Panc1 (cell line): Measurements from ENCODE around the gene ZFHX2. TPM values are rescaled to one million over a fixed set of nuclear protein-coding genes. Genes with fewer than 3 reads are reported as not detected.

Experiments used
- total RNA-seq: library from RNA; stranded (reverse); gene quantifications from one replicate; pipeline ENCODE4 v1.2.1, GENCODE V29; 2021; ENCODE audit not compliant: unreplicated experiment

The ZFHX2 gene
- total RNA-seq, 1 experiment from 2014 or later: 2.4 TPM

Other genes with a start within 250 kb of the ZFHX2 start
- 8.8 TPM for gene PPP1R3E, start 248.9 kb downstream of the ZFHX2 start, total RNA-seq
- gene BCL2L2, start 244.9 kb downstream of the ZFHX2 start, total RNA-seq: 18.9 TPM
- gene PABPN1, start 230.3 kb downstream of the ZFHX2 start, total RNA-seq: 159 TPM
- gene SLC22A17, start 198.9 kb downstream of the ZFHX2 start, total RNA-seq: 3.2 TPM
- gene EFS, start 186.6 kb downstream of the ZFHX2 start, total RNA-seq: not detected
- gene IL25, start 179.0 kb downstream of the ZFHX2 start, total RNA-seq: not detected
- not detected for gene CMTM5, start 174.7 kb downstream of the ZFHX2 start, total RNA-seq
- not detected for gene MYH6, start 143.5 kb downstream of the ZFHX2 start, total RNA-seq
- not detected for gene MYH7, start 116.1 kb downstream of the ZFHX2 start, total RNA-seq
- gene NGDN, start 82.1 kb downstream of the ZFHX2 start, total RNA-seq: 24.7 TPM
- 13.3 TPM for gene THTPA, start 4.5 kb upstream of the ZFHX2 start, total RNA-seq
- 61.6 TPM for gene AP1G2, start 16.0 kb upstream of the ZFHX2 start, total RNA-seq
- gene JPH4, start 27.0 kb upstream of the ZFHX2 start, total RNA-seq: 0.05 TPM
- gene DHRS2, start 84.6 kb upstream of the ZFHX2 start, total RNA-seq: 1.0 TPM